ENCODE measurements around the gene SLC38A9.
"Not testable (repeated sequence)": the region's sequence is repeated elsewhere in the genome, so short reads cannot be mapped to it uniquely, and the experiment has no call there.

SLC38A9 gene

GRCh38 chr5:55608595-55609349 is 103.4 kb downstream of the SLC38A9 start:
- Histone ChIP-seq H3K18ac (ENCODE audit: low read length) (no peak overlapping the region), H3K4me3 (ENCODE audit: low read length in 2 of 2) (no peak overlapping the region), H2BK12ac (ENCODE audit: low read length) (no peak overlapping the region), H4K8ac (ENCODE audit: low read depth, low read length) (no peak overlapping the region), H3K4ac (ENCODE audit: low read length) (no peak overlapping the region), H3K79me1 (ENCODE audit: low read depth, low read length) (no peaks in the 10 kb centered on the region), H3K4me2 (ENCODE audit: insufficient read depth, low read length, poor library complexity, severe bottlenecking) (no peak overlapping the region), H2BK15ac (ENCODE audit: low read length) (no peak overlapping the region), H2BK5ac (ENCODE audit: low read length) (no peak overlapping the region), H3K36me3 (replicated peaks in 1 of 2; ENCODE audit: control insufficient read depth in 2 of 2, insufficient read depth in 2 of 2, low read length in 2 of 2) (no peaks in the 10 kb centered on the region), H2AFZ (ENCODE audit: low read length) (no peak overlapping the region), H3K27ac (replicated peaks; ENCODE audit: low read length) (no peak overlapping the region), H2BK120ac (ENCODE audit: low read depth, low read length) (no peak overlapping the region), H3K9ac (ENCODE audit: low read depth, low read length, poor library complexity) (no peak overlapping the region), H3K23ac (ENCODE audit: low read depth, low read length, poor library complexity) (no peak overlapping the region), H3K27me3 (ENCODE audit: control insufficient read depth in 3 of 3, insufficient read depth in 3 of 3, low read depth in 1 of 3, low read length in 3 of 3) (no peaks in the 10 kb centered on the region), H3K9me3 (replicated peaks in 1 of 2; ENCODE audit: control insufficient read depth in 2 of 2, insufficient read depth in 1 of 2, low read depth in 1 of 2, low read length in 2 of 2) (no peaks in the 10 kb centered on the region), H4K91ac (ENCODE audit: low read depth, low read length, poor library complexity) (no peak overlapping the region), H3K4me1 (ENCODE audit: control insufficient read depth in 2 of 2, insufficient read depth in 1 of 2, low read depth in 1 of 2, low read length in 2 of 2) (no peaks in the 10 kb centered on the region), H2AK5ac (ENCODE audit: low read depth, low read length) (no peak overlapping the region), H3K14ac (ENCODE audit: low read length) (no peak overlapping the region)
- no CpG with 5 or more reads among the region's 6 CpGs for WGBS, 2 donors (ENCODE audit: extremely low coverage in 2 of 2, insufficient read length in 2 of 2, insufficient replicate concordance in 1 of 2)
- DNase-seq (ENCODE audit: low spot score): no peak

- not testable (repeated sequence) for H3K23ac ChIP-seq (ENCODE audit: low read depth, low read length, poor library complexity); H4K8ac ChIP-seq (ENCODE audit: low read depth, low read length); H3K27me3 ChIP-seq (ENCODE audit: control insufficient read depth in 3 of 3, insufficient read depth in 3 of 3, low read depth in 1 of 3, low read length in 3 of 3); H3K4ac ChIP-seq (ENCODE audit: low read length); H2AK5ac ChIP-seq (ENCODE audit: low read depth, low read length); H3K4me1 ChIP-seq (ENCODE audit: control insufficient read depth in 2 of 2, insufficient read depth in 1 of 2, low read depth in 1 of 2, low read length in 2 of 2); H3K4me2 ChIP-seq (ENCODE audit: insufficient read depth, low read length, poor library complexity, severe bottlenecking); H2BK120ac ChIP-seq (ENCODE audit: low read depth, low read length); H3K27ac ChIP-seq (replicated peaks; ENCODE audit: low read length); H3K18ac ChIP-seq (ENCODE audit: low read length); H2BK15ac ChIP-seq (ENCODE audit: low read length); H3K36me3 ChIP-seq (replicated peaks in 1 of 2; ENCODE audit: control insufficient read depth in 2 of 2, insufficient read depth in 2 of 2, low read length in 2 of 2); DNase-seq (ENCODE audit: low spot score); H3K14ac ChIP-seq (ENCODE audit: low read length); H3K9ac ChIP-seq (ENCODE audit: low read depth, low read length, poor library complexity); H3K9me3 ChIP-seq (replicated peaks in 1 of 2; ENCODE audit: control insufficient read depth in 2 of 2, insufficient read depth in 1 of 2, low read depth in 1 of 2, low read length in 2 of 2); H3K4me3 ChIP-seq (ENCODE audit: low read length in 2 of 2); H3K79me1 ChIP-seq (ENCODE audit: low read depth, low read length); H4K91ac ChIP-seq (ENCODE audit: low read depth, low read length, poor library complexity); H2BK12ac ChIP-seq (ENCODE audit: low read length); H2AFZ ChIP-seq (ENCODE audit: low read length); H2BK5ac ChIP-seq (ENCODE audit: low read length)
- no CpG with 5 or more reads among the region's 5 CpGs for WGBS, 2 donors (ENCODE audit: extremely low coverage in 2 of 2, insufficient read length in 2 of 2, insufficient replicate concordance in 1 of 2)
These were observed 104.8 kb downstream of the SLC38A9 start for GRCh38 chr5:55607309-55607708.

GRCh38 chr5:55604611-55605067 is 107.5 kb downstream of the SLC38A9 start:
- Histone ChIP-seq H2BK120ac (ENCODE audit: low read depth, low read length) (no peak overlapping the region), H3K27ac (replicated peaks; ENCODE audit: low read length) (no peak overlapping the region), H3K79me1 (ENCODE audit: low read depth, low read length) (no peaks in the 10 kb centered on the region), H3K23ac (ENCODE audit: low read depth, low read length, poor library complexity) (no peak overlapping the region), H3K14ac (ENCODE audit: low read length) (no peak overlapping the region), H3K9me3 (replicated peaks in 1 of 2; ENCODE audit: control insufficient read depth in 2 of 2, insufficient read depth in 1 of 2, low read depth in 1 of 2, low read length in 2 of 2) (no peaks in the 10 kb centered on the region), H3K4ac (ENCODE audit: low read length) (no peak overlapping the region), H3K4me3 (ENCODE audit: low read length in 2 of 2) (no peak overlapping the region), H2BK12ac (ENCODE audit: low read length) (no peak overlapping the region), H4K91ac (ENCODE audit: low read depth, low read length, poor library complexity) (no peak overlapping the region), H2AFZ (ENCODE audit: low read length) (peak overlapping the region; percentile 8), H3K9ac (ENCODE audit: low read depth, low read length, poor library complexity) (no peak overlapping the region), H3K4me1 (ENCODE audit: control insufficient read depth in 2 of 2, insufficient read depth in 1 of 2, low read depth in 1 of 2, low read length in 2 of 2) (peaks cover 3 to 13% of the 10 kb centered on the region in 2 donors), H3K4me2 (ENCODE audit: insufficient read depth, low read length, poor library complexity, severe bottlenecking) (no peak overlapping the region), H4K8ac (ENCODE audit: low read depth, low read length) (no peak overlapping the region), H2AK5ac (ENCODE audit: low read depth, low read length) (no peak overlapping the region), H3K18ac (ENCODE audit: low read length) (no peak overlapping the region), H2BK5ac (ENCODE audit: low read length) (no peak overlapping the region), H2BK15ac (ENCODE audit: low read length) (no peak overlapping the region), H3K27me3 (ENCODE audit: control insufficient read depth in 3 of 3, insufficient read depth in 3 of 3, low read depth in 1 of 3, low read length in 3 of 3) (no peaks in the 10 kb centered on the region), H3K36me3 (replicated peaks in 1 of 2; ENCODE audit: control insufficient read depth in 2 of 2, insufficient read depth in 2 of 2, low read length in 2 of 2) (no peaks in the 10 kb centered on the region)
- no CpG with 5 or more reads among the region's 7 CpGs for WGBS, 2 donors (ENCODE audit: extremely low coverage in 2 of 2, insufficient read length in 2 of 2, insufficient replicate concordance in 1 of 2)
- DNase-seq (ENCODE audit: low spot score): no peak

- no peak overlapping the region for H2AFZ ChIP-seq (ENCODE audit: low read length)
- no peak overlapping the region for H2BK120ac ChIP-seq (ENCODE audit: low read depth, low read length)
- DNase-seq (ENCODE audit: low spot score): no peak
- WGBS, 2 donors (ENCODE audit: extremely low coverage in 2 of 2, insufficient read length in 2 of 2, insufficient replicate concordance in 1 of 2): no CpG with 5 or more reads among the region's 5 CpGs
- H2BK15ac ChIP-seq (ENCODE audit: low read length): no peak overlapping the region
- no peak overlapping the region for H3K27ac ChIP-seq (replicated peaks; ENCODE audit: low read length)
- H2AK5ac ChIP-seq (ENCODE audit: low read depth, low read length): no peak overlapping the region
- H4K8ac ChIP-seq (ENCODE audit: low read depth, low read length): no peak overlapping the region
- no peak overlapping the region for H3K4me3 ChIP-seq (ENCODE audit: low read length in 2 of 2)
- H3K36me3 ChIP-seq (replicated peaks in 1 of 2; ENCODE audit: control insufficient read depth in 2 of 2, insufficient read depth in 2 of 2, low read length in 2 of 2): no peaks in the 10 kb centered on the region
- no peaks in the 10 kb centered on the region for H3K27me3 ChIP-seq (ENCODE audit: control insufficient read depth in 3 of 3, insufficient read depth in 3 of 3, low read depth in 1 of 3, low read length in 3 of 3)
- no peak overlapping the region for H3K9ac ChIP-seq (ENCODE audit: low read depth, low read length, poor library complexity)
- H2BK12ac ChIP-seq (ENCODE audit: low read length): no peak overlapping the region
- no peak overlapping the region for H2BK5ac ChIP-seq (ENCODE audit: low read length)
- H3K4me2 ChIP-seq (ENCODE audit: insufficient read depth, low read length, poor library complexity, severe bottlenecking): no peak overlapping the region
- H3K4me1 ChIP-seq (ENCODE audit: control insufficient read depth in 2 of 2, insufficient read depth in 1 of 2, low read depth in 1 of 2, low read length in 2 of 2): peaks cover 3 to 13% of the 10 kb centered on the region in 2 donors
- H3K79me1 ChIP-seq (ENCODE audit: low read depth, low read length): no peaks in the 10 kb centered on the region
- H4K91ac ChIP-seq (ENCODE audit: low read depth, low read length, poor library complexity): no peak overlapping the region
- H3K4ac ChIP-seq (ENCODE audit: low read length): no peak overlapping the region
- H3K9me3 ChIP-seq (replicated peaks in 1 of 2; ENCODE audit: control insufficient read depth in 2 of 2, insufficient read depth in 1 of 2, low read depth in 1 of 2, low read length in 2 of 2): no peaks in the 10 kb centered on the region
- H3K14ac ChIP-seq (ENCODE audit: low read length): no peak overlapping the region
- no peak overlapping the region for H3K18ac ChIP-seq (ENCODE audit: low read length)
- no peak overlapping the region for H3K23ac ChIP-seq (ENCODE audit: low read depth, low read length, poor library complexity)
These were observed 108.2 kb downstream of the SLC38A9 start for GRCh38 chr5:55603922-55604321.
